Neuronal stem cell (in vitro differentiated cells): ENCODE measurements around the gene GTF2E1.

Experiments used
- DNase-seq: peaks from one replicate; pipeline ENCODE4 v3.0.0-alpha.2; 2013; ENCODE audit warnings: low spot score
- H2AFZ ChIP-seq: one replicate; pipeline ENCODE4 v1.6.1; 2013; ENCODE audit warnings: mild to moderate bottlenecking, low read length, inconsistent platforms
- H2AK5ac ChIP-seq: 2 replicates; pipeline ENCODE4 v1.6.1; 2013; ENCODE audit warnings: low read depth, mild to moderate bottlenecking, inconsistent platforms, low read length, moderate library complexity, mixed read lengths
- H2BK120ac ChIP-seq: 2 replicates; pipeline ENCODE4 v1.6.1; 2013; ENCODE audit warnings: low read depth, mild to moderate bottlenecking, inconsistent platforms, low read length, moderate library complexity, mixed read lengths
- H2BK12ac ChIP-seq: one replicate; pipeline ENCODE4 v1.6.1; 2013; ENCODE audit warnings: low read length, inconsistent platforms
- H2BK15ac ChIP-seq: 2 replicates; pipeline ENCODE4 v1.6.1; 2013; ENCODE audit warnings: mild to moderate bottlenecking, low read length, inconsistent platforms, mixed read lengths
- H2BK5ac ChIP-seq: one replicate; pipeline ENCODE4 v1.6.1; 2013; ENCODE audit warnings: inconsistent platforms, mild to moderate bottlenecking, low read length, moderate library complexity
- H3K14ac ChIP-seq: one replicate; pipeline ENCODE4 v1.6.1; 2013; ENCODE audit warnings: low read length, inconsistent platforms
- H3K18ac ChIP-seq: 2 replicates; pipeline ENCODE4 v1.6.1; 2013; ENCODE audit warnings: low read length, inconsistent platforms
- H3K23ac ChIP-seq: 2 replicates; pipeline ENCODE4 v1.6.1; 2013; ENCODE audit warnings: low read depth, mild to moderate bottlenecking, mixed read lengths, low read length, inconsistent platforms; ENCODE audit not compliant: poor library complexity
- H3K27ac ChIP-seq: replicated peaks from 3 replicates; pipeline ENCODE4 v1.5.1; 2013; ENCODE audit warnings: low read length, inconsistent platforms
- H3K27me3 ChIP-seq, 3 experiments: 2 replicates each; pipeline ENCODE4 v1.6.1; 2013; ENCODE audit warnings: low read length in 3 of 3, mild to moderate bottlenecking in 2 of 3, inconsistent platforms in 1 of 3, low read depth in 1 of 3, mixed read lengths in 1 of 3, moderate library complexity in 1 of 3; ENCODE audit not compliant: control insufficient read depth in 3 of 3, insufficient read depth in 3 of 3
- H3K36me3 ChIP-seq, 2 donors: replicated peaks in 1 of 2; 2 replicates each; pipeline ENCODE4 v1.6.1; 2013; ENCODE audit warnings: low read length in 2 of 2; ENCODE audit not compliant: control insufficient read depth in 2 of 2, insufficient read depth in 2 of 2
- H3K4ac ChIP-seq: 2 replicates; pipeline ENCODE4 v1.6.1; 2013; ENCODE audit warnings: inconsistent platforms, mild to moderate bottlenecking, low read length, moderate library complexity
- H3K4me1 ChIP-seq, 2 donors: 1 replicate in 1 of 2; 2 replicates in 1 of 2; pipeline ENCODE4 v1.6.1; 2013; ENCODE audit warnings: low read length in 2 of 2, low read depth in 1 of 2; ENCODE audit not compliant: control insufficient read depth in 2 of 2, insufficient read depth in 1 of 2
- H3K4me2 ChIP-seq: one replicate; pipeline ENCODE4 v1.6.1; 2013; ENCODE audit warnings: mild to moderate bottlenecking, low read length, inconsistent platforms; ENCODE audit not compliant: insufficient read depth, poor library complexity, severe bottlenecking
- H3K4me3 ChIP-seq, 2 donors: 2 replicates each; pipeline ENCODE4 v1.5.1; 2013; ENCODE audit warnings: low read length in 2 of 2, mild to moderate bottlenecking in 2 of 2, inconsistent platforms in 1 of 2, moderate library complexity in 1 of 2
- H3K79me1 ChIP-seq: one replicate; pipeline ENCODE4 v1.6.1; 2013; ENCODE audit warnings: low read depth, mild to moderate bottlenecking, inconsistent platforms, low read length, moderate library complexity
- H3K9ac ChIP-seq: one replicate; pipeline ENCODE4 v1.6.1; 2013; ENCODE audit warnings: mild to moderate bottlenecking, low read depth, low read length, inconsistent platforms; ENCODE audit not compliant: poor library complexity
- H3K9me3 ChIP-seq, 2 donors: replicated peaks in 1 of 2; 2 replicates each; pipeline versions ENCODE3 to v1.6.1; 2013; ENCODE audit warnings: low read length in 2 of 2, mild to moderate bottlenecking in 2 of 2, inconsistent platforms in 1 of 2, low read depth in 1 of 2, mixed read lengths in 1 of 2, moderate library complexity in 1 of 2; ENCODE audit not compliant: control insufficient read depth in 2 of 2, insufficient read depth in 1 of 2
- H4K8ac ChIP-seq: one replicate; pipeline ENCODE4 v1.6.1; 2013; ENCODE audit warnings: low read depth, mild to moderate bottlenecking, inconsistent platforms, low read length, moderate library complexity
- H4K91ac ChIP-seq: one replicate; pipeline ENCODE4 v1.6.1; 2013; ENCODE audit warnings: low read length, low read depth, mild to moderate bottlenecking, inconsistent platforms; ENCODE audit not compliant: poor library complexity
- WGBS, 2 donors: extraction: QIAGEN DNeasy Blood & Tissue Kit; methylation state at CpG; one replicate each; pipeline ENCODE4 v1.1.7; 2013; ENCODE audit warnings: missing lambda C conversion rate in 2 of 2, mixed read lengths in 1 of 2; ENCODE audit not compliant: insufficient read length in 2 of 2, insufficient replicate concordance in 1 of 2; ENCODE audit errors: extremely low coverage in 2 of 2; 5-methylcytosine and 5-hydroxymethylcytosine counted together

Gene GTF2E1

GRCh38 chr3:120705884-120706582 is 36.5 kb upstream of the GTF2E1 start:
- Histone ChIP-seq H2BK120ac (no peak overlapping the region), H3K36me3 (peaks cover 3 to 8% of the 10 kb centered on the region in 2 donors), H3K4me2 (no peak overlapping the region), H3K27ac (no peak overlapping the region), H2BK15ac (no peak overlapping the region), H3K18ac (no peak overlapping the region), H3K9me3 (peaks cover 0 to 2% of the 10 kb centered on the region in 2 donors), H2BK5ac (no peak overlapping the region), H3K4me3 (no peak overlapping the region), H4K91ac (no peak overlapping the region), H2BK12ac (no peak overlapping the region), H3K14ac (no peak overlapping the region), H2AFZ (no peak overlapping the region), H3K23ac (no peak overlapping the region), H3K79me1 (no peaks in the 10 kb centered on the region), H3K4me1 (no peaks in the 10 kb centered on the region), H4K8ac (no peak overlapping the region), H3K27me3 (no peaks in the 10 kb centered on the region), H3K4ac (no peak overlapping the region), H2AK5ac (no peak overlapping the region), H3K9ac (no peak overlapping the region)
- no peak for DNase-seq
- WGBS, 2 donors, result no CpG with 5 or more reads among the region's 5 CpGs

DNA sequence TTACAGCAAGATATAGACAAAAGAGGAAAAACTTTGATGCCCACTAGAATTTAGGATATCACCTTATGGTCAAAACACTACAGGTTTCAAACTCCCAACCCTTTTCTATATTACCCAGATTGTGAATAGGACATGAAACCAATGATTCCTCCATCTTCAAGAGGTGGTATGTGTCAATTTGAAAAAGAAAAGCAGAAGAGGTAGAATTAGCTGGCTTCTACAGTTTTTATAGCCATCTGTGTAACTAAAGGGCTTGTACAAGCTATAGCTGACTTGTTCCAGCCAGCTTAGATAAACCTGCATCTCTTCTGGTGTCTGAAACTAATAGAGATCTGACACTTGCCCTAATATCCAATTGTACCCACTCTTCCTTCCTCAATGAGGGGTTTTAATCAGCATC is 35.6 kb upstream of the GTF2E1 start:
- Histone ChIP-seq H3K4ac (no peak overlapping the region), H3K23ac (no peak overlapping the region), H2BK120ac (no peak overlapping the region), H3K9me3 (peaks cover 0 to 2% of the 10 kb centered on the region in 2 donors), H4K8ac (no peak overlapping the region), H3K4me1 (no peaks in the 10 kb centered on the region), H3K36me3 (peaks cover 3 to 8% of the 10 kb centered on the region in 2 donors), H3K79me1 (no peaks in the 10 kb centered on the region), H2AK5ac (no peak overlapping the region), H3K4me2 (no peak overlapping the region), H3K9ac (no peak overlapping the region), H4K91ac (no peak overlapping the region), H3K27ac (no peak overlapping the region), H2BK15ac (no peak overlapping the region), H3K4me3 (no peak overlapping the region), H3K18ac (no peak overlapping the region), H2BK5ac (no peak overlapping the region), H2BK12ac (no peak overlapping the region), H3K27me3 (no peaks in the 10 kb centered on the region), H2AFZ (no peak overlapping the region), H3K14ac (no peak overlapping the region)
- DNase-seq, result no peak

- Histone ChIP-seq H3K4me1 (no peaks in the 10 kb centered on the region), H3K27me3 (no peaks in the 10 kb centered on the region), H3K36me3 (peaks cover 0 to 8% of the 10 kb centered on the region in 2 donors), H3K4me2 (no peak overlapping the region), H3K79me1 (no peaks in the 10 kb centered on the region), H4K91ac (no peak overlapping the region), H3K9me3 (no peaks in the 10 kb centered on the region), H2AFZ (no peak overlapping the region), H3K14ac (no peak overlapping the region), H2BK5ac (no peak overlapping the region), H4K8ac (no peak overlapping the region), H3K18ac (no peak overlapping the region), H2AK5ac (no peak overlapping the region), H2BK15ac (no peak overlapping the region), H3K4me3 (no peak overlapping the region), H2BK12ac (no peak overlapping the region), H3K4ac (no peak overlapping the region), H3K23ac (no peak overlapping the region), H3K9ac (no peak overlapping the region), H2BK120ac (no peak overlapping the region), H3K27ac (no peak overlapping the region)
- no peak for DNase-seq
Measured at GRCh38 chr3:120708408-120708807, 34.1 kb upstream of the GTF2E1 start.

DNA sequence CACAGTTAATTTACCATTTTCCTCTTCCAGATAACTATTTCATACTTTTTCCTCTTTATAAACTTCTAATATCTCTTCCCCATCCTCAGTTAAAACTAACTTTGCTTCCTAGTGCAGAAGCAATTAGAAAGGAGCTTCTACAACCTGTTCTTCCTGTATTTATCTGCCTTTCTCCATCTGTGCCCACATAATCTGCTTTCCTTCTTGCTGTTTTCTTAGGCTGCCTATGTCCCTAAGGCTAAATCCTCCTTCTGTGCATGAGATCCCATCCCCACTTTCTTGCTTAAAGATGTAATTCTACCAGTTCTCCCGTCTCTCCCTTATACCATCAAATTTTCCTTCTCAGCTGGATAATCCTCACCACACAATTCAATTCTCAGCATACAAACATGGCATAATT is 32.2 kb upstream of the GTF2E1 start:
- no peaks in the 10 kb centered on the region for H3K27me3 ChIP-seq

More for the DNA sequence above, 32.2 kb upstream of the GTF2E1 start:
- H3K23ac ChIP-seq, result no peak overlapping the region
- H2BK12ac ChIP-seq, result no peak overlapping the region
- no peak overlapping the region for H2AFZ ChIP-seq
- H3K4me3 ChIP-seq, result no peak overlapping the region
- no peak for DNase-seq
- no peak overlapping the region for H2BK120ac ChIP-seq
- H3K18ac ChIP-seq, result no peak overlapping the region
- no peak overlapping the region for H3K27ac ChIP-seq
- H3K9ac ChIP-seq, result no peak overlapping the region
- no peak overlapping the region for H2AK5ac ChIP-seq
- no peak overlapping the region for H4K8ac ChIP-seq
- H3K14ac ChIP-seq, result no peak overlapping the region
- H3K4me2 ChIP-seq, result no peak overlapping the region
- no peak overlapping the region for H2BK5ac ChIP-seq
- peaks cover 0 to 1% of the 10 kb centered on the region in 2 donors for H3K36me3 ChIP-seq
- 100% methylated on average over 1 of the region's 1 CpG; no CpG with 5 or more reads in 1 of the 2 donors for WGBS, 2 donors
- no peak overlapping the region for H4K91ac ChIP-seq
- no peaks in the 10 kb centered on the region for H3K9me3 ChIP-seq
- H3K4ac ChIP-seq, result no peak overlapping the region
- no peaks in the 10 kb centered on the region for H3K79me1 ChIP-seq
- H3K4me1 ChIP-seq, result no peaks in the 10 kb centered on the region
- H2BK15ac ChIP-seq, result no peak overlapping the region
